Caco-2 (cell line): ENCODE results near the gene CEACAM16. TPM values are rescaled to one million over a fixed set of nuclear protein-coding genes. Genes with fewer than 3 reads are reported as not detected.

ENCODE experiments used
- BruUV-seq: library from RNA; stranded (reverse); fragments of 400-500 nt; replicated peaks from 2 replicates; lab custom pipeline; 2021; lab: Mats Ljungman, UMichigan
- CTCF ChIA-PET: fragments of 300-600 bp; sonication (Branson Sonifier 250); formaldehyde crosslinking; loops from one replicate; lab custom pipeline; 2022; ENCODE audit warnings: antibody characterized with exemption; lab: Charles Lee
- POLR2A ChIA-PET: fragments of 300-600 bp; sonication (Branson Sonifier 250); formaldehyde crosslinking; loops from one replicate; lab custom pipeline; 2022; ENCODE audit warnings: antibody characterized with exemption; lab: Charles Lee
- DNase-seq, 2 experiments: peaks; one replicate each; pipeline versions ENCODE4 v3.0.0 to v3.0.0-alpha.2; 2020 to 2022
- H3K27me3 ChIP-seq: replicated peaks from 2 replicates; pipeline ENCODE4 v1.6.0; 2011; ENCODE audit warnings: low read length; ENCODE audit not compliant: control insufficient read depth, insufficient read depth
- H3K36me3 ChIP-seq: 2 replicates; pipeline ENCODE4 v1.5.1; 2011; ENCODE audit warnings: low read length; ENCODE audit not compliant: control insufficient read depth, insufficient read depth
- H3K4me1 ChIP-seq: fragments of 250-450 bp; sonication (Bioruptor Pico); 2 replicates; pipeline ENCODE4 v1.5.1; 2020; ENCODE audit warnings: mild to moderate bottlenecking
- H3K4me3 ChIP-seq: 2 replicates; pipeline ENCODE4 v1.5.1; 2011; ENCODE audit warnings: low read depth, mild to moderate bottlenecking, control low read depth, low read length
- H3K9me3 ChIP-seq: fragments of 250-450 bp; sonication (Bioruptor Pico); 2 replicates; pipeline ENCODE4 v1.5.1; 2020; ENCODE audit warnings: mild to moderate bottlenecking, moderate library complexity
- H3K27ac Mint-ChIP-seq: one replicate; pipeline ENCODE4 v1.8.0; 2022; ENCODE audit warnings: mixed read lengths; ENCODE audit not compliant: unreplicated experiment
- H3K27me3 Mint-ChIP-seq: one replicate; pipeline ENCODE4 v1.8.0; 2022; ENCODE audit warnings: mixed read lengths; ENCODE audit not compliant: insufficient read depth, unreplicated experiment
- H3K36me3 Mint-ChIP-seq: one replicate; pipeline ENCODE4 v1.8.0; 2022; ENCODE audit warnings: mild to moderate bottlenecking, mixed read lengths; ENCODE audit not compliant: insufficient read depth, unreplicated experiment
- H3K4me1 Mint-ChIP-seq: one replicate; pipeline ENCODE4 v1.8.0; 2022; ENCODE audit warnings: low read depth, mixed read lengths; ENCODE audit not compliant: unreplicated experiment
- H3K4me3 Mint-ChIP-seq: one replicate; pipeline ENCODE4 v1.8.0; 2022; ENCODE audit warnings: mild to moderate bottlenecking, moderate library complexity, mixed read lengths; ENCODE audit not compliant: unreplicated experiment
- H3K9me3 Mint-ChIP-seq: one replicate; pipeline ENCODE4 v1.8.0; 2022; ENCODE audit warnings: mixed read lengths; ENCODE audit not compliant: unreplicated experiment
- intact Hi-C: fragments of 100-400 bp; cut with micrococcal nuclease; formaldehyde crosslinking; loops from one replicate; pipeline ENCODE4 v1.10.0; 2022; ENCODE audit not compliant: unreplicated experiment
- total RNA-seq: library from RNA; stranded (reverse); gene quantifications from 2 replicates; pipeline ENCODE4 v1.2.3, GENCODE V29; 2022
- TF ChIP-seq, protein P1 (sequence below), 2 experiments: fragments of 200-600 bp in 1 of 2; IDR thresholded peaks; 1 replicate in 1 of 2; 2 replicates in 1 of 2; pipeline versions ENCODE4 v1.5.1 to v1.8.0; 2011 to 2022; ENCODE audit warnings: antibody characterized with exemption in 1 of 2, control low read depth in 1 of 2, inconsistent platforms in 1 of 2, low read depth in 1 of 2, low read length in 1 of 2, mild to moderate bottlenecking in 1 of 2, moderate library complexity in 1 of 2; ENCODE audit not compliant: insufficient read depth in 1 of 2, severe bottlenecking in 1 of 2, unreplicated experiment in 1 of 2

CEACAM16 gene
- total RNA-seq, 1 experiment from 2014 or later, result not detected

- Mint-ChIP-seq H3K9me3 (no peaks in the 10 kb centered on the region), H3K4me3 (peak overlapping the region; percentile 60), H3K27ac (no peak overlapping the region), H3K36me3 (peaks cover 38% of the 10 kb centered on the region), H3K4me1 (peaks cover 5% of the 10 kb centered on the region), H3K27me3 (no peaks in the 10 kb centered on the region)
- ChIA-PET POLR2A (interaction anchor here (0.6 kb wide), 1 partner anchor 29 kb away, joined by 10 read pairs; no protein-coding TSS in a partner anchor), CTCF (interaction anchor here (2.5 kb wide), 1 partner anchor 30 kb away, joined by 8 read pairs; no protein-coding TSS in a partner anchor)
- Histone ChIP-seq H3K4me3 (peak overlapping the region; percentile 27), H3K27me3 (no peaks in the 10 kb centered on the region), H3K9me3 (no peaks in the 10 kb centered on the region), H3K4me1 (peaks cover 28% of the 10 kb centered on the region), H3K36me3 (peaks cover 1% of the 10 kb centered on the region)
- DNase-seq, result peak in 1 of 2 experiments; percentile 48
- BruUV-seq, result no TSS peak
- intact Hi-C loops, result no loop called here
- TF ChIP-seq, protein P1, sequence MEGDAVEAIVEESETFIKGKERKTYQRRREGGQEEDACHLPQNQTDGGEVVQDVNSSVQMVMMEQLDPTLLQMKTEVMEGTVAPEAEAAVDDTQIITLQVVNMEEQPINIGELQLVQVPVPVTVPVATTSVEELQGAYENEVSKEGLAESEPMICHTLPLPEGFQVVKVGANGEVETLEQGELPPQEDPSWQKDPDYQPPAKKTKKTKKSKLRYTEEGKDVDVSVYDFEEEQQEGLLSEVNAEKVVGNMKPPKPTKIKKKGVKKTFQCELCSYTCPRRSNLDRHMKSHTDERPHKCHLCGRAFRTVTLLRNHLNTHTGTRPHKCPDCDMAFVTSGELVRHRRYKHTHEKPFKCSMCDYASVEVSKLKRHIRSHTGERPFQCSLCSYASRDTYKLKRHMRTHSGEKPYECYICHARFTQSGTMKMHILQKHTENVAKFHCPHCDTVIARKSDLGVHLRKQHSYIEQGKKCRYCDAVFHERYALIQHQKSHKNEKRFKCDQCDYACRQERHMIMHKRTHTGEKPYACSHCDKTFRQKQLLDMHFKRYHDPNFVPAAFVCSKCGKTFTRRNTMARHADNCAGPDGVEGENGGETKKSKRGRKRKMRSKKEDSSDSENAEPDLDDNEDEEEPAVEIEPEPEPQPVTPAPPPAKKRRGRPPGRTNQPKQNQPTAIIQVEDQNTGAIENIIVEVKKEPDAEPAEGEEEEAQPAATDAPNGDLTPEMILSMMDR (IDR thresholded peaks at IDR 0.05; ENCODE audit: insufficient read depth in 1 of 2, low read depth in 1 of 2, low read length in 1 of 2, severe bottlenecking in 1 of 2, unreplicated experiment in 1 of 2), result no peak
Measured at GRCh38 chr19:44753932-44754749, 55.2 kb downstream of the CEACAM16 start.

GRCh38 chr19:44754750-44755080, 55.8 kb downstream of the CEACAM16 start:
- ChIA-PET POLR2A (no interaction called here), CTCF (interaction anchor here (0.9 kb wide), 1 partner anchor 16 kb away, joined by 6 read pairs; no protein-coding TSS in a partner anchor)
- no peaks in the 10 kb centered on the region for H3K4me1 Mint-ChIP-seq
- H3K27me3 ChIP-seq, result no peaks in the 10 kb centered on the region
- TF ChIP-seq, protein P1 (IDR thresholded peaks at IDR 0.05; ENCODE audit: insufficient read depth in 1 of 2, low read depth in 1 of 2, low read length in 1 of 2, severe bottlenecking in 1 of 2, unreplicated experiment in 1 of 2), result no peak
- BruUV-seq, result no TSS peak
- peaks cover 38% of the 10 kb centered on the region for H3K36me3 Mint-ChIP-seq
- no peaks in the 10 kb centered on the region for H3K9me3 ChIP-seq
- no peak overlapping the region for H3K27ac Mint-ChIP-seq
- peaks cover 24% of the 10 kb centered on the region for H3K4me1 ChIP-seq
- H3K4me3 ChIP-seq, result no peak overlapping the region
- DNase-seq, result no peak
- peaks cover 1% of the 10 kb centered on the region for H3K36me3 ChIP-seq
- no peaks in the 10 kb centered on the region for H3K9me3 Mint-ChIP-seq
- intact Hi-C loops, result no loop called here
- peak overlapping the region; percentile 60 for H3K4me3 Mint-ChIP-seq
- H3K27me3 Mint-ChIP-seq, result no peaks in the 10 kb centered on the region

- H3K27ac Mint-ChIP-seq, result no peak overlapping the region
- no peaks in the 10 kb centered on the region for H3K27me3 Mint-ChIP-seq
- no peak for DNase-seq
- H3K4me3 ChIP-seq, result no peak overlapping the region
- peaks cover 38% of the 10 kb centered on the region for H3K36me3 Mint-ChIP-seq
- no peaks in the 10 kb centered on the region for H3K4me1 Mint-ChIP-seq
- POLR2A ChIA-PET, result no interaction called here
- TF ChIP-seq, protein P1 (IDR thresholded peaks at IDR 0.05; ENCODE audit: insufficient read depth in 1 of 2, low read depth in 1 of 2, low read length in 1 of 2, severe bottlenecking in 1 of 2, unreplicated experiment in 1 of 2), result no peak
- no TSS peak for BruUV-seq
- peaks cover 22% of the 10 kb centered on the region for H3K4me1 ChIP-seq
- H3K36me3 ChIP-seq, result peaks cover 1% of the 10 kb centered on the region
- intact Hi-C loops, result no loop called here
- CTCF ChIA-PET, result interaction anchor here (0.9 kb wide), 1 partner anchor 16 kb away, joined by 6 read pairs; no protein-coding TSS in a partner anchor
- no peak overlapping the region for H3K4me3 Mint-ChIP-seq
- H3K9me3 ChIP-seq, result no peaks in the 10 kb centered on the region
- no peaks in the 10 kb centered on the region for H3K9me3 Mint-ChIP-seq
- no peaks in the 10 kb centered on the region for H3K27me3 ChIP-seq
Measured at GRCh38 chr19:44755219-44755618, 56.3 kb downstream of the CEACAM16 start.
